Right lobe of liver (tissue), 6 donors: ENCODE results near the gene DSE. TPM values are rescaled to one million over a fixed set of nuclear protein-coding genes. Genes with fewer than 3 reads are reported as not detected.
"Not testable (repeated sequence)": the region's sequence is repeated elsewhere in the genome, so short reads cannot be mapped to it uniquely, and the experiment has no call there.

Experiments used
- ATAC-seq, 4 donors: fragments of 200-7000 bp; cut with Tn5 transposase; one replicate each; pipeline ENCODE4 v1.9.1; 2020; ENCODE audit warnings: mild to moderate bottlenecking in 4 of 4, moderate library complexity in 4 of 4
- DNase-seq, 3 donors: peaks; one replicate each; pipeline ENCODE4 v3.0.0-alpha.2; 2020
- H3K27ac ChIP-seq, 3 donors: fragments of 200-600 bp; one replicate each; pipeline ENCODE4 v1.8.0; 2022
- H3K27me3 ChIP-seq, 2 donors: fragments of 200-600 bp; one replicate each; pipeline ENCODE4 v1.8.0; 2022
- H3K36me3 ChIP-seq, 4 donors: fragments of 200-600 bp; sonication (generic) in 1 of 4; one replicate each; pipeline versions ENCODE4 v1.5.1 to v1.8.0; 2017 to 2022; ENCODE audit warnings: control low read depth in 1 of 4
- H3K4me1 ChIP-seq, 4 donors: fragments of 200-600 bp; sonication (generic) in 1 of 4; one replicate each; pipeline versions ENCODE4 v1.5.1 to v1.8.0; 2017 to 2022; ENCODE audit warnings: control low read depth in 1 of 4
- H3K4me3 ChIP-seq, 3 donors: fragments of 200-600 bp; one replicate each; pipeline ENCODE4 v1.8.0; 2022
- H3K9me3 ChIP-seq, 4 donors: fragments of 200-600 bp; sonication (generic) in 1 of 4; one replicate each; pipeline versions ENCODE4 v1.5.1 to v1.8.0; 2017 to 2022; ENCODE audit warnings: control low read depth in 1 of 4
- CTCF ChIP-seq, 4 donors: fragments of 200-600 bp in 3 of 4; fragments of 450-650 bp in 1 of 4; IDR thresholded peaks; one replicate each; pipeline versions ENCODE4 v1.5.1 to v1.8.0; 2016 to 2022; ENCODE audit warnings: antibody characterized with exemption in 4 of 4, mild to moderate bottlenecking in 2 of 4
- POLR2A ChIP-seq: fragments of 450-650 bp; IDR thresholded peaks from one replicate; pipeline ENCODE4 v1.6.1; 2017; ENCODE audit warnings: antibody characterized with exemption, mild to moderate bottlenecking
- WGBS: methylation state at CpG from one replicate; pipeline ENCODE4 v1.1.6; 2018; ENCODE audit warnings: low coverage, low lambda C conversion rate; ENCODE audit not compliant: insufficient coverage; ENCODE audit errors: missing lambda C conversion rate; 5-methylcytosine and 5-hydroxymethylcytosine counted together
- intact Hi-C, 2 donors: fragments of 100-400 bp; cut with DNase I; formaldehyde crosslinking; loops; one replicate each; pipeline versions ENCODE4 v1.11.2 to v1.14.1; 2022
- long read RNA-seq: library from polyadenylated mRNA; unstranded; transcript quantifications from one replicate; pipeline ENCODE4 v2.0.0, GENCODE V29; 2019
- total RNA-seq, 6 experiments: library from RNA; depleted of rRNA in 2 of 6; stranded (reverse); fragments of >200 nt in 2 of 6; fragmentation: NEBNext Ultra II Directional in 3 of 6; extraction: Animal tissue kit (Norgen Biotek cat#: 25700) in 3 of 6; gene quantifications; one replicate each; pipeline versions ENCODE4 v1.1.0 to v1.2.4, GENCODE V29; 2016 to 2023
- donor health status: DM: no; HTN: yes; CAD: no.
- donor health status: DM: no; HTN: no; CAD: no.
- donor health status: DM: no; HTN: no; CAD: no.
- donor health status: DM: no; HTN: yes; CAD: no.
- donor health status: DM: no; HTN: yes; CAD: no.

DSE gene
- total RNA-seq, result 10 to 100 TPM in 4 of 6 experiments, 1 to 10 TPM in 2; 8.2 to 17.4 (median 12.2) TPM
- long read RNA-seq, partial matches to known transcripts, result 1 of 19 reads
- long read RNA-seq, other reads (novel, unspliced or antisense), result 18 of 19 reads

- 0% methylated on average over 1 of the region's 43 CpGs for WGBS
- Histone ChIP-seq H3K9me3 (no peaks in the 10 kb centered on the region), H3K4me1 (peaks cover 0 to 6% (median 0%) of the 10 kb centered on the region in 4 donors), H3K36me3 (no peaks in the 10 kb centered on the region), H3K27ac (peak within 1 kb of the TSS; percentile 68 to 90 (median 74)), H3K27me3 (no peaks in the 10 kb centered on the region), H3K4me3 (peak within 1 kb of the TSS; percentile 70 to 77 (median 73))
- ATAC-seq (peak; percentile 91 to 95 (median 92)), DNase-seq (peak; percentile 80 to 92 (median 86))
- intact Hi-C loops, result no loop called here
- TF ChIP-seq CTCF (IDR thresholded peaks at IDR 0.05), result no peak
- peak; percentile 79 for TF ChIP-seq POLR2A
These were observed at the start of gene DSE for GRCh38 chr6:116370760-116371119. TSS of gene DSE (plus strand) at chr6:116370947. CDS start at chr6:116399251, 28,304 bp downstream.

- intact Hi-C loops, H3K4me1 ChIP-seq, ATAC-seq, H3K36me3 ChIP-seq, H3K9me3 ChIP-seq, H3K27ac ChIP-seq, H3K27me3 ChIP-seq, H3K4me3 ChIP-seq, DNase-seq: not testable (repeated sequence)
- 88% methylated on average over 13 of the region's 13 CpGs for WGBS
These were observed 48.8 kb upstream of the DSE start for GRCh38 chr6:116321933-116322332.

- H3K36me3 ChIP-seq, result no peaks in the 10 kb centered on the region
- 85% methylated on average over 1 of the region's 1 CpG for WGBS
- ATAC-seq, result no peak
These were observed 46.9 kb upstream of the DSE start for GRCh38 chr6:116323863-116324262.

GRCh38 chr6:116325634-116326132 lies 45.1 kb upstream of the DSE start:
- H3K4me3 ChIP-seq, H3K4me1 ChIP-seq, DNase-seq, H3K27me3 ChIP-seq, H3K27ac ChIP-seq, H3K9me3 ChIP-seq, ATAC-seq, H3K36me3 ChIP-seq, intact Hi-C loops: not testable (repeated sequence)
- WGBS, result 96% methylated on average over 4 of the region's 11 CpGs

More at GRCh38 chr6:116323863-116324262, 46.9 kb upstream of the DSE start:
- Histone ChIP-seq H3K27me3 (no peaks in the 10 kb centered on the region), H3K9me3 (no peaks in the 10 kb centered on the region), H3K27ac (no peak overlapping the region), H3K4me1 (no peaks in the 10 kb centered on the region), H3K4me3 (no peak overlapping the region)
- no peak for DNase-seq
- no peak for TF ChIP-seq POLR2A
- no peak for TF ChIP-seq CTCF (IDR thresholded peaks at IDR 0.05)
- intact Hi-C loops, result no loop called here

- ATAC-seq, result no peak
- intact Hi-C loops, result no loop called here
- H3K27me3 ChIP-seq, result no peaks in the 10 kb centered on the region
These were observed 44.5 kb upstream of the DSE start for GRCh38 chr6:116326181-116326671.

More at GRCh38 chr6:116326181-116326671, 44.5 kb upstream of the DSE start:
- DNase-seq, result no peak
- no peak overlapping the region for H3K4me3 ChIP-seq
- no peaks in the 10 kb centered on the region for H3K9me3 ChIP-seq
- no peak overlapping the region for H3K27ac ChIP-seq
- no peaks in the 10 kb centered on the region for H3K4me1 ChIP-seq
- no peaks in the 10 kb centered on the region for H3K36me3 ChIP-seq
- TF ChIP-seq POLR2A (no peak), CTCF (IDR thresholded peaks at IDR 0.05) (no peak)
- WGBS, result 74% methylated on average over 7 of the region's 7 CpGs
